Measurements from ENCODE around the gene PTPA.
A peak's percentile ranks its signal among the peaks of the same experiment; 100 is the strongest.

PTPA gene

GRCh38 chr9:129098328-129098727 lies 12.9 kb upstream of the PTPA start:
- DNase-seq (ENCODE audit: low spot score) = no peak
- TF ChIP-seq CTCF (IDR thresholded peaks at IDR 0.05; ENCODE audit: extremely low read depth, missing control alignments) = no peak

GRCh38 chr9:129100383-129101169 lies 10.6 kb upstream of the PTPA start:
- no peak for DNase-seq (ENCODE audit: low spot score)
- TF ChIP-seq CTCF (IDR thresholded peaks at IDR 0.05; ENCODE audit: extremely low read depth, missing control alignments) = no peak

- no peak for DNase-seq (ENCODE audit: low spot score)
- no peak for TF ChIP-seq CTCF (IDR thresholded peaks at IDR 0.05; ENCODE audit: extremely low read depth, missing control alignments)
These were observed 9.9 kb upstream of the PTPA start for GRCh38 chr9:129101279-129101678.

GRCh38 chr9:129102095-129102525 lies 9.1 kb upstream of the PTPA start:
- TF ChIP-seq CTCF (IDR thresholded peaks at IDR 0.05; ENCODE audit: extremely low read depth, missing control alignments) = no peak
- no peak for DNase-seq (ENCODE audit: low spot score)

- TF ChIP-seq CTCF (IDR thresholded peaks at IDR 0.05; ENCODE audit: extremely low read depth, missing control alignments) = peak; percentile 37
- DNase-seq (ENCODE audit: low spot score) = peak; percentile 66
These were observed 8.2 kb upstream of the PTPA start for GRCh38 chr9:129102791-129103594.

- TF ChIP-seq CTCF (IDR thresholded peaks at IDR 0.05; ENCODE audit: extremely low read depth, missing control alignments) = no peak
- DNase-seq (ENCODE audit: low spot score) = no peak
These were observed 7.6 kb upstream of the PTPA start for GRCh38 chr9:129103595-129103965.

- no peak for DNase-seq (ENCODE audit: low spot score)
- TF ChIP-seq CTCF (IDR thresholded peaks at IDR 0.05; ENCODE audit: extremely low read depth, missing control alignments) = no peak
These were observed 7.2 kb upstream of the PTPA start for GRCh38 chr9:129104051-129104450.
